Measurements from ENCODE around the gene CDADC1. TPM values are rescaled to one million over a fixed set of nuclear protein-coding genes. Genes with fewer than 3 reads are reported as not detected.

The CDADC1 gene
- total RNA-seq: 10 to 100 TPM in 1 of 2 experiments, 1 to 10 TPM in 1; 9.6 to 10.5 TPM

- Mint-ChIP-seq H3K27ac (peak within 1 kb of the TSS; percentile 97), H3K27me3 (peaks cover 18% of the 10 kb centered on the region), H3K36me3 (ENCODE audit: low read depth) (peaks cover 11% of the 10 kb centered on the region), H3K4me1 (peaks cover 35% of the 10 kb centered on the region), H3K4me3 (peak within 1 kb of the TSS; percentile 91), H3K9me3 (no peaks in the 10 kb centered on the region)
- POLR2A ChIA-PET: interaction anchor here (0.5 kb wide), 1 partner anchor 218 kb away, joined by 5 read pairs; no protein-coding TSS in a partner anchor
- peak; percentile 93 for DNase-seq
- CTCF ChIA-PET: interaction anchor here (0.6 to 2.3 kb wide), 7 partner anchors 9 to 251 kb away, joined by 3 to 11 read pairs (median 4); no protein-coding TSS in a partner anchor
Measured at GRCh38 chr13:49247643-49248621, at the start of gene CDADC1. Gene CDADC1 (plus strand): TSS chr13:49247925. CDS start chr13:49248038, 113 bp downstream.

GRCh38 chr13:49206641-49207040 lies 41.1 kb upstream of the CDADC1 start:
- H3K4me3 Mint-ChIP-seq: no peak overlapping the region
- no peaks in the 10 kb centered on the region for H3K4me1 Mint-ChIP-seq
- POLR2A ChIA-PET: no interaction called here
- CTCF ChIA-PET: no interaction called here
- H3K27me3 Mint-ChIP-seq: no peaks in the 10 kb centered on the region
- DNase-seq: no peak
- H3K9me3 Mint-ChIP-seq: peaks cover 3% of the 10 kb centered on the region
- H3K27ac Mint-ChIP-seq: no peak overlapping the region
- peaks cover 36% of the 10 kb centered on the region for H3K36me3 Mint-ChIP-seq (ENCODE audit: low read depth)

GRCh38 chr13:49208619-49209018 lies 39.1 kb upstream of the CDADC1 start:
- CTCF ChIA-PET: no interaction called here
- Mint-ChIP-seq H3K27me3 (no peaks in the 10 kb centered on the region), H3K4me3 (no peak overlapping the region), H3K4me1 (no peaks in the 10 kb centered on the region), H3K27ac (no peak overlapping the region), H3K9me3 (peaks cover 4% of the 10 kb centered on the region), H3K36me3 (ENCODE audit: low read depth) (peaks cover 38% of the 10 kb centered on the region)
- no peak for DNase-seq
- POLR2A ChIA-PET: no interaction called here

- Mint-ChIP-seq H3K27me3 (no peaks in the 10 kb centered on the region), H3K4me3 (no peak overlapping the region), H3K36me3 (ENCODE audit: low read depth) (peaks cover 32% of the 10 kb centered on the region), H3K27ac (no peak overlapping the region), H3K4me1 (peaks cover 11% of the 10 kb centered on the region), H3K9me3 (peaks cover 4% of the 10 kb centered on the region)
- no peak for DNase-seq
- CTCF ChIA-PET: interaction anchor here (0.5 to 1.4 kb wide), 3 partner anchors 18 to 916 kb away, joined by 3 to 4 read pairs (median 3); partner anchors contain the start of gene CDADC1
- POLR2A ChIA-PET: no interaction called here
Measured at GRCh38 chr13:49210114-49210513, 37.6 kb upstream of the CDADC1 start.

- Mint-ChIP-seq H3K27me3 (no peaks in the 10 kb centered on the region), H3K4me3 (no peak overlapping the region), H3K36me3 (ENCODE audit: low read depth) (peaks cover 33% of the 10 kb centered on the region), H3K27ac (no peak overlapping the region), H3K9me3 (peaks cover 4% of the 10 kb centered on the region), H3K4me1 (peaks cover 14% of the 10 kb centered on the region)
- ChIA-PET CTCF (interaction anchor here (0.5 to 1.0 kb wide), 2 partner anchors 19 to 916 kb away, joined by 3 read pairs; no protein-coding TSS in a partner anchor), POLR2A (no interaction called here)
- DNase-seq: no peak
Measured at GRCh38 chr13:49210669-49211068, 37.1 kb upstream of the CDADC1 start.

GRCh38 chr13:49213539-49213938 lies 34.2 kb upstream of the CDADC1 start:
- no peak for DNase-seq
- ChIA-PET POLR2A (no interaction called here), CTCF (no interaction called here)
- H3K36me3 Mint-ChIP-seq (ENCODE audit: low read depth): peaks cover 21% of the 10 kb centered on the region
- peaks cover 22% of the 10 kb centered on the region for H3K4me1 Mint-ChIP-seq
- H3K27me3 Mint-ChIP-seq: peaks cover 11% of the 10 kb centered on the region
- H3K4me3 Mint-ChIP-seq: no peak overlapping the region
- no peak overlapping the region for H3K27ac Mint-ChIP-seq
- H3K9me3 Mint-ChIP-seq: peaks cover 4% of the 10 kb centered on the region

GRCh38 chr13:49213997-49214916 lies 33.5 kb upstream of the CDADC1 start:
- H3K27ac Mint-ChIP-seq: peak overlapping the region; percentile 61
- ChIA-PET CTCF (interaction anchor here (0.9 to 1.1 kb wide), 4 partner anchors 22 to 393 kb away, joined by 3 read pairs; partner anchors contain the start of genes CDADC1 and FNDC3A), POLR2A (no interaction called here)

GRCh38 chr13:49214917-49215376 lies 32.8 kb upstream of the CDADC1 start:
- ChIA-PET POLR2A (no interaction called here), CTCF (interaction anchor here (0.9 to 1.1 kb wide), 4 partner anchors 23 to 392 kb away, joined by 3 read pairs; partner anchors contain the start of genes CDADC1 and FNDC3A)
- Mint-ChIP-seq H3K36me3 (ENCODE audit: low read depth) (peaks cover 19% of the 10 kb centered on the region), H3K4me3 (no peak overlapping the region), H3K27ac (peak overlapping the region; percentile 61), H3K27me3 (peaks cover 24% of the 10 kb centered on the region), H3K9me3 (peaks cover 4% of the 10 kb centered on the region), H3K4me1 (peaks cover 24% of the 10 kb centered on the region)
- peak; percentile 60 for DNase-seq

More at GRCh38 chr13:49213997-49214916, 33.5 kb upstream of the CDADC1 start:
- Mint-ChIP-seq H3K4me3 (no peak overlapping the region), H3K27me3 (peaks cover 18% of the 10 kb centered on the region), H3K9me3 (peaks cover 4% of the 10 kb centered on the region), H3K4me1 (peaks cover 22% of the 10 kb centered on the region), H3K36me3 (ENCODE audit: low read depth) (peaks cover 21% of the 10 kb centered on the region)
- DNase-seq: no peak

GRCh38 chr13:49216334-49216733 lies 31.4 kb upstream of the CDADC1 start:
- POLR2A ChIA-PET: no interaction called here
- CTCF ChIA-PET: interaction anchor here (2.0 kb wide), 1 partner anchor 24 kb away, joined by 4 read pairs; no protein-coding TSS in a partner anchor
- no peak overlapping the region for H3K4me3 Mint-ChIP-seq
- peak overlapping the region; percentile 32 for H3K27ac Mint-ChIP-seq
- DNase-seq: no peak
- H3K9me3 Mint-ChIP-seq: peaks cover 3% of the 10 kb centered on the region
- peaks cover 28% of the 10 kb centered on the region for H3K4me1 Mint-ChIP-seq
- H3K36me3 Mint-ChIP-seq (ENCODE audit: low read depth): peaks cover 13% of the 10 kb centered on the region
- H3K27me3 Mint-ChIP-seq: peaks cover 30% of the 10 kb centered on the region

GRCh38 chr13:49217962-49218492 lies 29.7 kb upstream of the CDADC1 start:
- H3K9me3 Mint-ChIP-seq: no peaks in the 10 kb centered on the region
- H3K27me3 Mint-ChIP-seq: peaks cover 47% of the 10 kb centered on the region
- no peak overlapping the region for H3K4me3 Mint-ChIP-seq
- POLR2A ChIA-PET: no interaction called here
- CTCF ChIA-PET: no interaction called here
- no peak for DNase-seq
- H3K27ac Mint-ChIP-seq: no peak overlapping the region
- peaks cover 3% of the 10 kb centered on the region for H3K36me3 Mint-ChIP-seq (ENCODE audit: low read depth)
- peaks cover 28% of the 10 kb centered on the region for H3K4me1 Mint-ChIP-seq

GRCh38 chr13:49218493-49219051 lies 29.2 kb upstream of the CDADC1 start:
- Mint-ChIP-seq H3K4me1 (peaks cover 28% of the 10 kb centered on the region), H3K4me3 (no peak overlapping the region), H3K27me3 (peaks cover 51% of the 10 kb centered on the region), H3K36me3 (ENCODE audit: low read depth) (peaks cover 3% of the 10 kb centered on the region), H3K9me3 (no peaks in the 10 kb centered on the region), H3K27ac (no peak overlapping the region)
- ChIA-PET POLR2A (no interaction called here), CTCF (no interaction called here)
- no peak for DNase-seq

GRCh38 chr13:49219647-49220035 lies 28.1 kb upstream of the CDADC1 start:
- H3K4me3 Mint-ChIP-seq: peak overlapping the region; percentile 52
- no peak for DNase-seq
- H3K27me3 Mint-ChIP-seq: peaks cover 57% of the 10 kb centered on the region
- POLR2A ChIA-PET: no interaction called here
- no peak overlapping the region for H3K27ac Mint-ChIP-seq
- no peaks in the 10 kb centered on the region for H3K9me3 Mint-ChIP-seq
- CTCF ChIA-PET: interaction anchor here (0.5 to 0.9 kb wide), 2 partner anchors 95 to 258 kb away, joined by 3 read pairs; no protein-coding TSS in a partner anchor
- H3K4me1 Mint-ChIP-seq: peaks cover 22% of the 10 kb centered on the region
- H3K36me3 Mint-ChIP-seq (ENCODE audit: low read depth): peaks cover 3% of the 10 kb centered on the region

Data from activated CD4-positive, alpha-beta T cell treated with anti-CD3 and anti-CD28 coated beads, Interleukin-2, amount 10 ng/mL, durations not matched to agents 7 days and 5 days (primary cell).